Measurements from ENCODE around the gene RHOBTB3.
"Not testable (repeated sequence)": the region's sequence is repeated elsewhere in the genome, so short reads cannot be mapped to it uniquely, and the experiment has no call there.

The RHOBTB3 gene, protein sequence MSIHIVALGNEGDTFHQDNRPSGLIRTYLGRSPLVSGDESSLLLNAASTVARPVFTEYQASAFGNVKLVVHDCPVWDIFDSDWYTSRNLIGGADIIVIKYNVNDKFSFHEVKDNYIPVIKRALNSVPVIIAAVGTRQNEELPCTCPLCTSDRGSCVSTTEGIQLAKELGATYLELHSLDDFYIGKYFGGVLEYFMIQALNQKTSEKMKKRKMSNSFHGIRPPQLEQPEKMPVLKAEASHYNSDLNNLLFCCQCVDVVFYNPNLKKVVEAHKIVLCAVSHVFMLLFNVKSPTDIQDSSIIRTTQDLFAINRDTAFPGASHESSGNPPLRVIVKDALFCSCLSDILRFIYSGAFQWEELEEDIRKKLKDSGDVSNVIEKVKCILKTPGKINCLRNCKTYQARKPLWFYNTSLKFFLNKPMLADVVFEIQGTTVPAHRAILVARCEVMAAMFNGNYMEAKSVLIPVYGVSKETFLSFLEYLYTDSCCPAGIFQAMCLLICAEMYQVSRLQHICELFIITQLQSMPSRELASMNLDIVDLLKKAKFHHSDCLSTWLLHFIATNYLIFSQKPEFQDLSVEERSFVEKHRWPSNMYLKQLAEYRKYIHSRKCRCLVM

GRCh38 chr5:95730730-95731570, at the start of gene RHOBTB3:
Gene RHOBTB3, plus strand, starts transcription at chr5:95731336. Its CDS starts 347 bp downstream, at chr5:95731683.
- peak in 1 of 2 experiments; percentile 12 for DNase-seq (ENCODE audit: low read depth in 2 of 2)

DNA sequence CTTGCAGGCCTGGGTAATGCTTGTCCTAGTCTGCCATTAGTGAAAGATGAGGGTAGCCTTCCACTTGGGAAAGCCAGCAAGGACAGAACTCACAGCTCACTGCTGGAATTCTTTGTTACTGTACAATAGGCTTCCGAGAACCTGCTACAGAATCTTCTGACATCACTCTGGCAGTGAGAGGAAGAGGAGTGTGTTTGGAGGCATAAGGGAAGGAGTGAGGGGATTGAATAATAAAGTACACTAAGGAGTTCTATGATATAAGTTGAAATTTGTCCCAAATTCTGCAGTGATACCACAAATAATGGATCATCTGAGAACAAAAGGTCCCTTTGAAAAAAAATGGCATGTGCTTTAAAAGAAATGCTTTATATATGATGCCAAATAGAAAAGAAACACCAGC, 48.2 kb upstream of the RHOBTB3 start, which contains the start of gene SPATA9:
Gene SPATA9, minus strand, starts transcription at position 101 of the 400 bp plus-strand sequence. CDS start 137 bp downstream, outside the sequence.
- DNase-seq (ENCODE audit: low read depth in 2 of 2) = no peak

DNA sequence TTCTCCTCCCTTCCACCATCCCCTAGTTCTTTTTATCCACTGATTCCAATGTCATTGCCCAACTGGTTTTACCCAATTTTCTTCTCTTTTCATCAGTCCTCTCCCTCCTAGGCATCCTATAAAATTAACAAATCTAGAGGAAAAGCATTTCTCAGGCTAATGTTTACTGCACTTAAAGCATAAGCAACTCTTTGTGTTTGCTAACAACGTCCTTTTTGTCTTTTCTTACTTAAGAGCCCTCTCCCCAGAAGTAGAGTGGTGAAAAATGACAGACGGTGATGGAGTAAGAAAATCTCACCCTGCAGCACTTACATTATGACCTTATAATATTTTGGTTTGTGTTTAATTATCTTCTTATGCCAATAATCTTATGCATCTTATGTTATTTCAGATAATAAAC, 46.8 kb upstream of the RHOBTB3 start:
- no peak for DNase-seq (ENCODE audit: low read depth in 2 of 2)

DNA sequence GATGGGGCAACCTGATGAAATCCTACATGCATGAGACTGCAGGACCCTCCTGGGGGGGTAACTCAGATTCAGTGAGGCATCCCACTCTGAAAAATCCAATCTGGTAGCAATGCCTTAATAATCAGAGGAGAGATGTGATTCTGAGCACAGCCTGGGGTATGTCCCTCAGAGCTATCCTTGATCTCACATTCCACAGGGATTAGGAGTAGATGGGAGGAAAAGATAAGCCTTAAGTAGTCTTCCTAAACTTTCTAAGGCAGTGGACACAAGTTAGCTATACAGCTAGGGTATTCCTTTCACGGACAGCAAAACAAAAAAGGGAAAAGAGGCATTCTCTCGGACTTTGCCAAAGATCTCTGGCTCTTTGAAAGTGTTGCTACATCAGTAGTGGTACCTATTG, 44.5 kb upstream of the RHOBTB3 start:
- DNase-seq (ENCODE audit: low read depth in 2 of 2) = no peak

- no peak for DNase-seq (ENCODE audit: low read depth in 2 of 2)
These were observed 41.5 kb upstream of the RHOBTB3 start for GRCh38 chr5:95689680-95690079.

- no peak for DNase-seq (ENCODE audit: low read depth in 2 of 2)
These were observed 40.8 kb upstream of the RHOBTB3 start for GRCh38 chr5:95690333-95690732.

DNA sequence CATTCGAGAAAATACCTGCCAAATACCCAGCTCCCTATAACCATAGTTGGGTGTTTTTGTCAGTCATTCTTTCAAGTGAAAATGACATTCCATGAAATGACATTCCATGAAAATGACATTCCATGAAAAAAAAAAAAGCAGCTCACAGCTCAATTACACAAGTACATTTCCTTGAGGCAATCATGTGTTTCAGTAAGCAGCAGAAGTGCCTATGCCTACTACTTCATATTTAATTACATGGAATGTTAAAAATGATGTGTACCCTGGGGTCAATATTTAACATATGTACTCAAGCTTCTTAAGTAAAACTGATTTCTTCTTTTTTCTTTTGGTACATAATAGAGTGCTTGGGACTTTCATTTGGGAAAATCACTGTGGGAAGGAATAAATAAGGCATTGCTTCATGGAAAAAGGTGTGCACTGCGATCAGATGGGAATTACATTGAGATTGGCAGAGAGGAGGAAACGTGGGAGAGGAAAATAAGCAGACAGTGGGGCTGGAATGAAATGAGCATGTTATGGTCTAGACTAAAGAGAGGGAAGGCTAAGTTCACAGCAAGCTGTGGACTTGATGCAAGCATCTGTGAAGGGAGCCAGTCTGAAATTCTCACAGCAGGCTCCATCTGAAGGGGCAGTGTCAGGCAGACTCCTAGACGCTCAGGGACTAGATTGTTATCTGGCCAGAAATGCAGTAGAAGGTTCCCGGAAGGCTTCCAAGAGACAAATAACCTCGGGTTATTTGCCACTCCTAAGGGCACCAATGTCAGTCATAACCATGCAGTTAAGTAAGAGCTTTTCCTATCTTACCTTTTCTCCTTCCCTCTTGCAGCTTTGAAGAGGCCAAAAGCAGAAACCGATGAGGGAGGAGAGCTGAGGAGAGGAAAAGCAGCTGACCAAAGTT, 33.1 kb upstream of the RHOBTB3 start:
- no peak for DNase-seq (ENCODE audit: low read depth in 2 of 2)

- no peak for DNase-seq (ENCODE audit: low read depth in 2 of 2)
These were observed 31.8 kb upstream of the RHOBTB3 start for GRCh38 chr5:95699337-95699736.

DNA sequence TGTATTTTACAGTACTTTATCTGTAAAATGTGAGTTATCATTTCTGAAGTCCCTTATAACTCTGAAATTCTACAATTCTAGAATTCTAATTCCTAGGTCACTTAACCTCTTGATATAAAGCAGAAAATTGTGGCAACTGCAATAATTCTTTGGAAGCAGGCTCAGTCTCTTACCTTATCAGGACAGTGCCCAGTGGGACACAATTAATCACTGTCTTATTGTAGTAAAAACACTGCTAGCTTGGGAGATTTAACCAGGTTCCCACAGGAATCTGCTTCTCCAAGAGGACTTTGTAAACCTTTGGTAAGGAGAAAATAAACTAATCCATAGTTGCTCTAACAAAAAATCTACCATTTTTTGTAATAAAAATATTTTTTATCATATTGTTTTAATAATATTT, 30.1 kb upstream of the RHOBTB3 start:
- DNase-seq (ENCODE audit: low read depth in 2 of 2) = no peak

GRCh38 chr5:95704150-95704549, 27.0 kb upstream of the RHOBTB3 start:
- no peak for DNase-seq (ENCODE audit: low read depth in 2 of 2)

GRCh38 chr5:95706196-95706595, 24.9 kb upstream of the RHOBTB3 start:
- DNase-seq (ENCODE audit: low read depth in 2 of 2) = not testable (repeated sequence)

DNA sequence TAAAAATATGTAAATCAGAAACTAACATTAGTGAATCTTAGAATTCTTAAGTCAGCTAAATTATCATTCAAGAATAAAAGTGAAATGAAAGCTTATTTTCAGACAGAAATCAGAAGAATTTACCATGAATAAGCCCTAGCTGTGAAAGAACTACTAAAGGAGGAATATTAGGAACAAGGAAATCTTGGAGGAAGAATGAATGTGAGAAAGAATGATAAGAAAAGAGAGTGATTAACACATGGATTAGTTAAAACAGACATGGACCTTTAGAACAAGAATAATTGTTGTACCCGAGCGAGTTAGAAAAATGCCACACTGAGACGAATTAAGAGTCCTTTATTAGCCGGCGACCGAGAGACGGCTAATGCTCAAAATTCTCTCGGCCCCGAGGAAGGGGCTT, 24.1 kb upstream of the RHOBTB3 start:
- no peak for DNase-seq (ENCODE audit: low read depth in 2 of 2)

GRCh38 chr5:95707534-95708188, 23.5 kb upstream of the RHOBTB3 start:
- DNase-seq (ENCODE audit: low read depth in 2 of 2) = not testable (repeated sequence)

DNA sequence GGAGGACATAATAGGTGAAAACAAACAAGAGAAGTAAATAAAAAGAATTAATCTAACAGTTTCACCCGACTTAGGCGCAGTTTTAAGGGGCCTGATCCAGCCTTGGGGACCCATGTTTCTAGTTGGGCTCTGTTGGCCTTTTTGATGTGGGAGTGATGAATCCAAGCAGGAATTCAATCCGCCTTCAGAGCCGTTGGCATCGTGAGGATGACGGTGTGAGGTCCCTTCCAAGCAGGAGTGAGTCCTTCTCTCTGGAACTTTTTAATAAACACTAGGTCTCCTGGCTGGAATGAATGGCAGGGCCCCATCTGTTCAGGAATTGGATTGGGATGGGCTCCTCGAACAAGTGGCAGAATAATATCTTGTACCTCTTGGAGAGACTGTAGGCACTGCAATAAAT, 22.3 kb upstream of the RHOBTB3 start:
- no peak for DNase-seq (ENCODE audit: low read depth in 2 of 2)

DNA sequence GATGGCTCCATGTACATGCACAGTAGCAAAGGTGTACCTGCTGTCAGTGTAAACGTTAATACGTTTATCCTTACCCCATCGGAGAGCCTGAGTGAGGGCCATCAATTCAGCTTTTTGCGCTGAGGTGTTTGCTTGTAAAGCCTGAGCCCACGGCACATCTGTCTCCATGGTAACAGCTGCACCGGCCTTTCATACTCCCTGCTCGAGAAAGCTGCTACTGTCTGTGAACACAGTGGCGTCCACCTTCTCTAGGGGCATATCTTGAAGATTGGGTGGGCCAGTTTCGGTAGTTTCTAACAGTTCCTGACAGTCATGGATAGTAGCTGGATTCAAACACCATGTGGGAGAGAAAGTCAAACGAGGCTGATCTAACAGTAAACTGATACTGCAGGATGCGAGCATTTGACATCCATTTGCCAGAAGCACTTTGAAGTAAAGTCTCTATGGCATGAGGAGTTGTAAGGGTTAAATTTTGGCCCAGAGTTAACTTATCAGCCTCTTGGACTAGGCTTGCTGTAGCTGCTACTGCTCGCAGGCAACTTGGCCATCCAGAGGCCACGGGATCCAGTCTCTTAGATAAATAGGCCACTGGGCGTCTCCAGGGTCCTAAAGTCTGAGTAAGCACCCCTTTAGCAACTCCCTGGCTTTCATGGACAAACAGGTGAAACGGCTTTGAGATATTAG, 21.0 kb upstream of the RHOBTB3 start:
- no peak for DNase-seq (ENCODE audit: low read depth in 2 of 2)

- DNase-seq (ENCODE audit: low read depth in 2 of 2) = not testable (repeated sequence)
These were observed 20.3 kb upstream of the RHOBTB3 start for GRCh38 chr5:95710651-95711500.

- DNase-seq (ENCODE audit: low read depth in 2 of 2) = no peak
These were observed 19.4 kb upstream of the RHOBTB3 start for GRCh38 chr5:95711501-95712346.

- DNase-seq (ENCODE audit: low read depth in 2 of 2) = peak; percentile 25 to 31
These were observed 18.7 kb upstream of the RHOBTB3 start for GRCh38 chr5:95712347-95712958.

Measured in stimulated activated CD4-positive, alpha-beta T cell treated with anti-CD3 and anti-CD28 coated beads, Interleukin-12 subunit alpha, Interleukin-12 subunit beta, amount 100 ng/mL, for 24 hours (primary cell).